ENCODE data around the gene BAK1. TPM values are rescaled to one million over a fixed set of nuclear protein-coding genes. Genes with fewer than 3 reads are reported as not detected.

The BAK1 gene
- total RNA-seq, 2 experiments from 2014 or later: 70.9 to 74.4 TPM

Other genes with a start within 250 kb of the BAK1 start
- gene KIFC1, start 188.5 kb downstream of the BAK1 start, total RNA-seq: 100 to 1,000 TPM; 133 to 187 TPM
- 10 to 100 TPM; 26.1 to 36.0 TPM for gene PHF1, start 169.3 kb downstream of the BAK1 start, total RNA-seq
- gene CUTA, start 162.2 kb downstream of the BAK1 start, total RNA-seq: 100 to 1,000 TPM; 196 to 197 TPM
- gene SYNGAP1, start 160.2 kb downstream of the BAK1 start, total RNA-seq: 10 to 100 TPM; 24.1 to 39.8 TPM
- gene ZBTB9, start 125.7 kb downstream of the BAK1 start, total RNA-seq: 1 to 10 TPM; 7.4 to 9.0 TPM
- gene ITPR3, start 41.0 kb upstream of the BAK1 start, total RNA-seq: 10 to 100 TPM; 44.9 to 71.3 TPM
- gene UQCC2, start 131.4 kb upstream of the BAK1 start, total RNA-seq: 100 to 1,000 TPM in 1 of 2 experiments, 10 to 100 TPM in 1; 94.8 to 108 TPM
- gene IP6K3, start 166.6 kb upstream of the BAK1 start, total RNA-seq: not detected
- gene LEMD2, start 208.9 kb upstream of the BAK1 start, total RNA-seq: 10 to 100 TPM; 64.9 to 80.3 TPM
- gene MLN, start 223.7 kb upstream of the BAK1 start, total RNA-seq: not detected

All from activated CD8-positive, alpha-beta memory T cell treated with anti-CD3 and anti-CD28 coated beads, Interleukin-2, amount 10 ng/mL, durations not matched to agents 7 days and 5 days (primary cell).